CD4-positive, alpha-beta T cell (primary cell): ENCODE results near the gene LACTB. TPM values are rescaled to one million over a fixed set of nuclear protein-coding genes. Genes with fewer than 3 reads are reported as not detected.

ENCODE experiments used
- ATAC-seq: fragments of 200-7000 bp; cut with Tn5 transposase; one replicate; pipeline ENCODE4 v1.10.0; 2022; ENCODE audit warnings: mild to moderate bottlenecking; ENCODE audit not compliant: poor library complexity
- CTCF ChIA-PET: fragments of 350-600 bp; sonication (Branson Sonifier 250); formaldehyde crosslinking; loops from one replicate; lab custom pipeline; 2021; ENCODE audit warnings: antibody characterized with exemption, inconsistent platforms; lab: Charles Lee
- POLR2A ChIA-PET: fragments of 350-600 bp; sonication (Branson Sonifier 250); formaldehyde crosslinking; loops from one replicate; lab custom pipeline; 2021; ENCODE audit warnings: antibody characterized with exemption, inconsistent platforms; lab: Charles Lee
- DNase-seq, 14 experiments: peaks; one replicate each; pipeline ENCODE4 v3.0.0-alpha.2; 2013 to 2020; ENCODE audit warnings: mixed read lengths in 2 of 14
- H3K27ac ChIP-seq, 2 donors: one replicate each; pipeline versions ENCODE4 v1.5.1 to v1.7.0; 2013; ENCODE audit warnings: low read length in 2 of 2, low read depth in 1 of 2, mild to moderate bottlenecking in 1 of 2
- H3K27me3 ChIP-seq, 2 experiments: 1 replicate in 1 of 2; 2 replicates in 1 of 2; pipeline versions ENCODE4 v1.6.1 to v1.7.0; 2013; ENCODE audit warnings: low read length in 2 of 2, control low read depth in 1 of 2, mild to moderate bottlenecking in 1 of 2, moderate library complexity in 1 of 2; ENCODE audit not compliant: insufficient read depth in 2 of 2, control insufficient read depth in 1 of 2
- H3K36me3 ChIP-seq: one replicate; pipeline ENCODE4 v1.6.1; 2013; ENCODE audit warnings: low read length, control low read depth; ENCODE audit not compliant: insufficient read depth
- H3K4me1 ChIP-seq: one replicate; pipeline ENCODE4 v1.6.1; 2013; ENCODE audit warnings: low read length, control low read depth; ENCODE audit not compliant: insufficient read depth
- H3K4me3 ChIP-seq: one replicate; pipeline ENCODE4 v1.5.1; 2013; ENCODE audit warnings: mild to moderate bottlenecking, low read length, moderate library complexity
- H3K9me3 ChIP-seq, 2 experiments: 1 replicate in 1 of 2; 2 replicates in 1 of 2; pipeline versions ENCODE4 v1.6.1 to v1.7.0; 2013; ENCODE audit warnings: low read length in 2 of 2, mild to moderate bottlenecking in 2 of 2, control low read depth in 1 of 2, moderate library complexity in 1 of 2; ENCODE audit not compliant: control insufficient read depth in 1 of 2, insufficient read depth in 1 of 2
- H3K27ac Mint-ChIP-seq: one replicate; pipeline ENCODE4 v1.8.0; 2020; ENCODE audit warnings: mixed read lengths
- H3K27me3 Mint-ChIP-seq: one replicate; pipeline ENCODE4 v1.8.0; 2021; ENCODE audit warnings: mixed read lengths
- H3K36me3 Mint-ChIP-seq: one replicate; pipeline ENCODE4 v1.8.0; 2021; ENCODE audit warnings: low read depth, mixed read lengths
- H3K4me1 Mint-ChIP-seq: one replicate; pipeline ENCODE4 v1.8.0; 2021; ENCODE audit warnings: low read depth, mixed read lengths
- H3K4me3 Mint-ChIP-seq: one replicate; pipeline ENCODE4 v1.8.0; 2020; ENCODE audit warnings: mild to moderate bottlenecking, mixed read lengths
- H3K9me3 Mint-ChIP-seq: one replicate; pipeline ENCODE4 v1.8.0; 2020; ENCODE audit warnings: mixed read lengths
- intact Hi-C, 2 experiments: fragments of 100-400 bp; cut with DNase I in 1 of 2; cut with micrococcal nuclease in 1 of 2; formaldehyde crosslinking; loops; one replicate each; pipeline versions ENCODE4 v1.15.1 to v1.9.0; 2023 to 2025; cut with DNase I, micrococcal nuclease
- total RNA-seq, 174 experiments: library from RNA in 2 of 174; stranded (reverse) in 2 of 174; gene quantifications; one replicate each; pipeline ENCODE4 v1.2.3 and lab custom pipeline; 2021 to 2026
- TF ChIP-seq, protein P1 (sequence below): fragments of 200-600 bp; IDR thresholded peaks from one replicate; pipeline ENCODE4 v1.8.0; 2022; ENCODE audit warnings: antibody characterized with exemption, mild to moderate bottlenecking

Gene LACTB
- total RNA-seq, 2 experiments from 2014 or later = 6.9 to 7.0 TPM

GRCh38 chr15:63135804-63136203 is 14.1 kb downstream of the LACTB start:
- intact Hi-C loops = no loop called here
- Mint-ChIP-seq H3K27ac (no peak overlapping the region), H3K9me3 (no peaks in the 10 kb centered on the region), H3K27me3 (no peaks in the 10 kb centered on the region), H3K4me3 (no peak overlapping the region), H3K4me1 (no peaks in the 10 kb centered on the region), H3K36me3 (peaks cover 10% of the 10 kb centered on the region)
- CTCF ChIA-PET = interaction anchor here (0.7 kb wide), 1 partner anchor 67 kb away, joined by 3 read pairs; no protein-coding TSS in a partner anchor
- Histone ChIP-seq H3K4me3 (no peak overlapping the region), H3K4me1 (no peaks in the 10 kb centered on the region), H3K27ac (no peak overlapping the region), H3K36me3 (no peaks in the 10 kb centered on the region), H3K27me3 (no peaks in the 10 kb centered on the region), H3K9me3 (no peaks in the 10 kb centered on the region)
- DNase-seq = peak in 2 of 14 experiments; percentile 42 to 60
- POLR2A ChIA-PET = interaction anchor here (1.4 kb wide), 2 partner anchors 10 to 21 kb away, joined by 5 read pairs; partner anchors contain the start of gene RPS27L
- ATAC-seq = no peak
- TF ChIP-seq, protein P1, sequence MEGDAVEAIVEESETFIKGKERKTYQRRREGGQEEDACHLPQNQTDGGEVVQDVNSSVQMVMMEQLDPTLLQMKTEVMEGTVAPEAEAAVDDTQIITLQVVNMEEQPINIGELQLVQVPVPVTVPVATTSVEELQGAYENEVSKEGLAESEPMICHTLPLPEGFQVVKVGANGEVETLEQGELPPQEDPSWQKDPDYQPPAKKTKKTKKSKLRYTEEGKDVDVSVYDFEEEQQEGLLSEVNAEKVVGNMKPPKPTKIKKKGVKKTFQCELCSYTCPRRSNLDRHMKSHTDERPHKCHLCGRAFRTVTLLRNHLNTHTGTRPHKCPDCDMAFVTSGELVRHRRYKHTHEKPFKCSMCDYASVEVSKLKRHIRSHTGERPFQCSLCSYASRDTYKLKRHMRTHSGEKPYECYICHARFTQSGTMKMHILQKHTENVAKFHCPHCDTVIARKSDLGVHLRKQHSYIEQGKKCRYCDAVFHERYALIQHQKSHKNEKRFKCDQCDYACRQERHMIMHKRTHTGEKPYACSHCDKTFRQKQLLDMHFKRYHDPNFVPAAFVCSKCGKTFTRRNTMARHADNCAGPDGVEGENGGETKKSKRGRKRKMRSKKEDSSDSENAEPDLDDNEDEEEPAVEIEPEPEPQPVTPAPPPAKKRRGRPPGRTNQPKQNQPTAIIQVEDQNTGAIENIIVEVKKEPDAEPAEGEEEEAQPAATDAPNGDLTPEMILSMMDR = no peak

DNA sequence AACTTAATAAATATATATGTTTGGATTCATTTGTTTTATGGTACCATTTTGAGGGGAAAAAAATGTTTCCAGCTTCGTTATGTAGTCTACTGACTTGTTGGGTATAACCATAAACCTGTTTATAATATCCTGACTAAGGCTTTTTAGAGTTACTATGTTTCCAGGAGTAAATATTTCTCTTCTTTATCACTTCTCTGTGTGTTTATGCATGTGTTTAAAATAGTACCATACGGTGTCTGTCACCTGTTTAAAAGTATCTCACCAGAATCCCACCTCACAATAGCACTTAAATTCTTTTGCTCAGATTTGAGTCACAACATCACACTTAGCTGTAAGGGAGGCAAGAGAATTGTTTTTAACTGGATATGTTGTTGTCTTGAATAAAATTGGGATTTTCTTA is 15.1 kb downstream of the LACTB start:
- Mint-ChIP-seq H3K36me3 (peaks cover 5% of the 10 kb centered on the region), H3K4me1 (no peaks in the 10 kb centered on the region), H3K27me3 (no peaks in the 10 kb centered on the region), H3K4me3 (no peak overlapping the region), H3K27ac (no peak overlapping the region), H3K9me3 (no peaks in the 10 kb centered on the region)
- Histone ChIP-seq H3K4me1 (no peaks in the 10 kb centered on the region), H3K27me3 (no peaks in the 10 kb centered on the region), H3K27ac (no peak overlapping the region), H3K4me3 (no peak overlapping the region), H3K9me3 (no peaks in the 10 kb centered on the region), H3K36me3 (no peaks in the 10 kb centered on the region)
- no peak for DNase-seq
- no peak for ATAC-seq
- ChIA-PET POLR2A (interaction anchor here (1.4 kb wide), 1 partner anchor 9 kb away, joined by 5 read pairs; no protein-coding TSS in a partner anchor), CTCF (interaction anchor here (1.8 kb wide), 1 partner anchor 10 kb away, joined by 7 read pairs; no protein-coding TSS in a partner anchor)
- TF ChIP-seq, protein P1 = no peak
- intact Hi-C loops = no loop called here

DNA sequence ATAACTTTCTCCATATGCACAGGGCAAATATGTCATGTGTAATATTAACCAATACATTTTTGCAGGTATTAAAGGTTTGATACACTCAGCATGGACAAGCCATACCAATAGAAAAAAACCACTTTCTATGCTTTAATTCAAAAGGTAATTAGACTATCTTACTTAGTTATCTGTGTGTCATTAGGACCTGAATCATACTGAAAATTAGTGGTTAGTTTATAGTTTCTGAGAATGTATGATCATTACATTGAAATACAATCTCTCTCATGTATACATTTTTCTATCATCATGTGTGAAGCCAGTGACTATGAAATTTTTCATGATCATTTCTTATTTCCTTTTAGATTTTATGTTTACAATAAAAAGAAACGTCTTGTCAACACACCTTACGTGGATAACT is 19.3 kb downstream of the LACTB start:
- ChIA-PET POLR2A (no interaction called here), CTCF (no interaction called here)
- H3K27me3 ChIP-seq = no peaks in the 10 kb centered on the region
- H3K27ac ChIP-seq = no peak overlapping the region
- Mint-ChIP-seq H3K4me3 (no peak overlapping the region), H3K36me3 (peaks cover 8% of the 10 kb centered on the region), H3K4me1 (no peaks in the 10 kb centered on the region), H3K27me3 (no peaks in the 10 kb centered on the region), H3K9me3 (no peaks in the 10 kb centered on the region), H3K27ac (no peak overlapping the region)
- TF ChIP-seq, protein P1 = no peak
- H3K4me3 ChIP-seq = no peak overlapping the region
- no peak for ATAC-seq
- H3K36me3 ChIP-seq = peaks cover 9% of the 10 kb centered on the region
- DNase-seq = no peak
- intact Hi-C loops = no loop called here
- no peaks in the 10 kb centered on the region for H3K4me1 ChIP-seq
- no peaks in the 10 kb centered on the region for H3K9me3 ChIP-seq
